A204.1 (cell line): Measurements from ENCODE around the gene CDKAL1.
"Not testable (repeated sequence)": the region's sequence is repeated elsewhere in the genome, so short reads cannot be mapped to it uniquely, and the experiment has no call there.

Experiments used
- FAIRE-seq: peaks from 2 replicates; lab custom pipeline; 2012; peaks lifted over from hg19 to GRCh38; lab: Jason Lieb, UNC

The CDKAL1 gene

DNA sequence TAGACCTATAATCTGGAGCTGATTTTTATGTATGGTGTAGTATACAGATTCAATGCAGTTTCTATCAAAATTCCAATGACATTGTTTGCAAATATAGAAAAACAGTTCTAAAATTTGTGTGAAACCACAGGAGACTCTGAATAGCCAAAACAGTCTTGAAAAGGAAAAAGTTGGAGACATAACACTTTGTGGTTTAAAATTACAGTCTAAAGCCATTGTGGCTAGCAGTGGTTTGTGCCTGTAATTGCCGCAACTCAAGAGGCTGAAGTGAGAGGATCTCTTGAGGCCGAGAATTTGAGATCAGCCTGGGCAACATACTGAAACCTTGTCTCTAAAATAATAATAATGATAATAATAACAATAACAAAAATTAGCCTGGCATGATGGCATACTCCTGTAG is 213.7 kb downstream of the CDKAL1 start:
- no peak for FAIRE-seq

DNA sequence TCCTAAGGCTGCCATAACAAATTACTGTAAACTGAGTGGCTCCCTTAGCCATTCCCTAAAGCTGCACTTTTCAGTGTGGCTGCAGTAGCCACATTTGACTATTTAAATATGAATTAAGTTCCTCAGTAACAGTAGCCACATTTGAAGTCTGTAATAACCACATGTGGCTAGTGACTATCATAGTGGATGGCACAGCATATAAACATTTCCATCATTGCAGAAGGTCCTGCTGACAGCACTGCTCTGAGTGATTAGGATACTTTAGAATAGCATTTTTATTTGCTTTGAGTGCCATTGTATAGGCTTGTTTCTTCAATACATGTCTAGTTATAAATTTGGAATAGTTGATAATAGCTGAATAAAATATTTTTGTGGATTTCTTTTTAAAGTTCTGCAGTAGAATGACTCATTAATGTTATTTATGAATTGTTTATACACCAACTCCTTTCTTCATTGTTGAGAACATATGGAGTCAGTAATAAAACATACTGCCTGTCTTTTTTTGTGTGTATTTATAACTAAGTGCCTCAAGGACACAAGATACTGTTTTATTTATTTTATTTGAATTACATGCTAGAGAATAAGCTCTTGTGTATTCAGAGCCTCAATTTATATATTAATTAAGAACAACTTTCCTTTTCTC is 217.2 kb downstream of the CDKAL1 start:
- FAIRE-seq = peak; percentile 23

DNA sequence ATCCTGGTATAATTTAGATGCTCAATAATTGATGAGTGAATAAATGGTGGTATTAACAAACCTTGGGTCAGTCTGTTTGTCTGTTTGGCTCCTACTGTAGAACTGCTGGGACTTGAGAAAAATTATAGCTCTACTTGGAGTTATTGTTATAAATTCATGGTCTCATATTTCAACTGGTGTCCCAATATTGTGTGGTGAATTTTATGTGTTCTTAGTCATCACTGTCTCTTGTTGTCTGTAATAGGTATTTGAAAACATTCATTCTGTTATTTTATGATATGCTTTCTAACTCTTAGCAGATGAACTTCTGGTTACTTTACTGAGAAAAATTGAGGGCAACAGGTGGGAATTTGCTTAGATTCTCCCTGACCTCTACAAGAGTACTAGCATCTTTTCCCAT is 221.4 kb downstream of the CDKAL1 start:
- FAIRE-seq = no peak

DNA sequence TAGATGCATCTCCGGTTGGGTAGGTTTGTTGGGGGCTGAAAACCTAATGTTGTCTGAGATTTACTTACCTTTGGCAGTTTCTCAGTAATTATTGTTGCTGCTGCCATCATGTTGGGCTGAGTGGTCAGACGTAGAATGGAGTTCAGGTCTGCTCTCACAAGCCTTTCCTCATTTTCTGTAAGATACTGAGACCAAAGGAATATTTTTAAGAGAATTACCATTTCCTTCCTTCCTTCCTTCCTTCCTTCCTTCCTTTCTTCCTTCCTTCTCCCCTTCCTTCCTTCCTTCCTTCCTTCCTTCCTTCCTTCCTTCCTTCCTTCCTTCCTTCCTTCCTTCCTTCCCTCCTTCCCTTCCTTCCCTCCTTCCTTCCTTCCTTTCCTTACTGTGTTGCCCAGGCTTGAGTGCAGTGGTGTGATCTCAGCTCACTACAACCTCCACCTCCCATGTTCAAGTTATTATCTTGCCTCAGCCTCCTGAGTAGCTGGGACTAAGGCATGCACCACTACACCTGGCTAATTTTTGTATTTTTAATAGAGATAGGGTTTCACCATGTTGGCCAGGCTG is 222.4 kb downstream of the CDKAL1 start:
- FAIRE-seq = not testable (repeated sequence)

DNA sequence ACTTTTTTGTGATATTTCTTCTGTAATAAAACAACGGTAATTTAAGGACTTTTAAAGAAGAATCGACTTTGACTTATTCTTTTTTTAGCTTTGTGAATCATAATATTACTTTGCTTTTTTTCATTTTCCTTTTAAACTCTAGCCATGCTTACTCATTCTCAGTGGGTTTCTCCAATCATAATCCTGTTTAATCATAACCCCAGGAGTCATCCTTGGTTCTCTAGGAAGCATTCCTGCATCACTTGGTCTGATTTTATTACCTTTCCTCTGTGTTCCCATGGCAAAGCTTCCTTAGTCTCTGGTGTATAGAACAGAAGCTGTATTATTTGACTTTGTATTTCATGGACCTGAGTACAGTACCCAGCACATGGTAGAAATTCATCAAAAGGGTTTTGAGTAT is 223.5 kb downstream of the CDKAL1 start:
- FAIRE-seq = no peak

DNA sequence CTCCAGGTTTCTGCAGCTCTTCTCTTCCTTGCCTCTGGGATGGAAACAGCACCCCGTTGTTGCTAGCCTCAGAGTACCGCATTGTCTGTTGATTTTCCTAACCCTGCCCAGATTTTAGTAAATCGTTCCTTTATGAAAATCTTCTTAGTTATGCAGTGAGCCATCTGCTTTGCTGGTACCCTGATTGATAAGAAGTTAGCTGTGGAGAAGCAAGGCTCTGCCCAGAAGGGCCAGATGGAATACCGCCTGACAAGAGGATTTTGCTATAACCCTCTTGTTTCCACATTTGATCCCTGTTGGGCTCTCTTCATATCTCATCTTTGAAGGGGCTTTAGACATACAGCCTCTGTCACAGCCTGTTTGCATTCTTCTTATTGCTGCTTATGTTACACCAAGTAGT is 229.0 kb downstream of the CDKAL1 start:
- FAIRE-seq = no peak

DNA sequence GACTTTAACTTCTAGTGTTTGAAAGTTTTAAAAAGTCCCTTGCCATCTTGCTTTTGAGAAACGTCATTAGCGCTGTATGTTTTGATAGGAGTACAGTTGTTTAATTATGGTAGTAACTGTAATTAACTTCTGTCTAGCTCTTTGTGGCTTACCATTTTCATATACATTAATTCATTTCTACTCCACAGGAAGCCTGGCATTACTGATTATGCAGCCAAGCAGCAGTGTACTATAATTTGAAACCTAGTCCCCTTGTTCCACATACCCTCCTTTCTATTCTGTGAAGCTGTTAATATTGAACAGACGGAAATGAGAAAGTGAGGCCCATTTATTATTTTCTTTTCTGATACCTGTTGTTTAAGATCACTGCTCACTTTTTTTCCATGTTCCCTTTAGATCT is 235.4 kb downstream of the CDKAL1 start:
- no peak for FAIRE-seq

DNA sequence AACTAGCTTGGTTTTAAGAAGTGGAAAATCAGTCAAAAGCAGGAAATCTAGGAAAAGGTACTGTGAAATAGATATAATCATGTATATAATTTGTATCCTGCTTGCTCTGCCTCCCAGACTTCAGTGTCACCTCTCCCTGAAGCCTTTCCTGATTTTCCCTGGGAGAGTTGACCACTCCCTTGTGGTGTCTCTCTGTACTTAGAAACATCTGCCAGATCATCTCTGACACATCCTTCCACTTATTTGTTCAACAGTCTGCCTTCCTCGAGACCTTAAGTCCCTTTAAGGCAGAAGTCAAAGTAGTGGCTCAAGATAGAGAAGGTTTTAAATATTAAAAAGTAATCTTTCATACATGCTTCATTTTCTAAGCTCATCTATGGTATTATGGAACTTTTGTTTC is 236.5 kb downstream of the CDKAL1 start:
- FAIRE-seq = no peak

DNA sequence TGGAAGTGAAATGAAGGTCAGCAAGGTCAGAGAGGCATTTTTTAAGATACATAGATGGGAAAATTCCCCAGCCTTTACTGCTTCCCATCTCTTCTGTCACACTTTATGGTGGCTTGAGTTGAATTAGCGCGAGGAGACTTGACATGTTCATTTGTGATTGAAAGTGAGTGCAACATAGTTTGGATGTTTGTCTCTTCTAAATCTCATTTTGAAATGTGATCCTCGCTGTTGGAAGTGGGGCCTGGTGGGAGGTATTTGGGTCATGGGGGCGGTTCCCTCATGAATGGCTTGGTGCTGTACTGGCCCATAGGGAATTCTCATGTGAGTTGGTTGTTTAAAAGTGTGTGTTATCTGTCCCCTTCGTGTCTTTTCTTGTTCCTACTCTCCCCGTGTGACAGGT is 237.2 kb downstream of the CDKAL1 start:
- FAIRE-seq = no peak

DNA sequence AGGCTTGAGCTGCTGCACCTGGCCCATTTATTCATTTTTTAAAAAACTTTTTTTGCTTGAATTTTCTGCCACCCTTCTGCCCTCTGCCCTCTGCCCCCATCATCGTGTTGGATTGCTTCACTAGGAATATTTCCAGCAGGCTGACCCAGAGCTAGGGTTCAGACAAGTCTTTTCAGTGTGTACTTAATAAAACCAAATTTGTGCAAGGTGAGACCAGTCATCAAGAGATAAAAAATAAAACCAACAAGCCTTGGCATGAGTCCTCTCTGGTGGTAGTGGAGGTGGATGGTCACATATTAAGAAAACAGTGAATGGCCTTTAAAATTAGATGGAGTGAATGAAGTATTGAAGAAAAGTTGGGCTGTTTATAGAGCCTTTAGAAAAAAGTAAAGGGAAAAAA is 239.6 kb downstream of the CDKAL1 start:
- no peak for FAIRE-seq

DNA sequence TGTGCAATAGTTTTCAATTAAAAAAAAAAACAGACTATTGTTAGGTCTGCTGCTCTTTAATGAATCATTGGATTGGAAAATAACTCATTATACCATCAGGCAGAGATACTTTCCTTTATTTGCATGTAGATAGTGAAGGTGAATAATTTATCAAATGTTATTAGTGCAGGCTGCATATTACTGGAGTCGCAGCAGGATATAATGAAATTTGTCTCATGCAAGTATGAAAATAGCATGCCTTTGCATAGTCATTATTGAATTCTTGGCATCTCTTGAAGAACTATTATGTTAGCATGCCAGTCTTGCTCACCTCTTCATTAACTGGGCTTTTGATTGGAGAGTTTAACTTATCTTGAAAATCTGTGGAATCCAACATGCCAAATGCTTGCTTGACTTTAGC is 241.7 kb downstream of the CDKAL1 start:
- FAIRE-seq = no peak

DNA sequence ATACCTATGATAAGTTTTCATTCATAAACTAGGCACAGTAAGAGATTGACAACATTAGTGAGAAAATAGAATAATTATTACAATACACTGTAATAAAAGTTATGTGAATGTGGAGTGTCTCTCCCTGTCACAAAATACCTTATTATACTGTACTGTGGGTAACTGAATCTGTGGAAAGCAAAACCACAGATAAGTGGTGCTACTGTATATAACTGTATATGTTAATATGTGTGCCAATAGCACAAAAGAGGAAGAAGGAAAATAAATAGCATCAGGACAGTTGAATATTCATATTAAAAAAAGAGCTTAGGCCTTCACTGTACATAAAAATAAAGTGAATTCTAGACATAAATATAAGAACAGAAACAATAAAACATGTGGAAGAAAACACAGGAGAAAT is 243.5 kb downstream of the CDKAL1 start:
- FAIRE-seq = no peak

DNA sequence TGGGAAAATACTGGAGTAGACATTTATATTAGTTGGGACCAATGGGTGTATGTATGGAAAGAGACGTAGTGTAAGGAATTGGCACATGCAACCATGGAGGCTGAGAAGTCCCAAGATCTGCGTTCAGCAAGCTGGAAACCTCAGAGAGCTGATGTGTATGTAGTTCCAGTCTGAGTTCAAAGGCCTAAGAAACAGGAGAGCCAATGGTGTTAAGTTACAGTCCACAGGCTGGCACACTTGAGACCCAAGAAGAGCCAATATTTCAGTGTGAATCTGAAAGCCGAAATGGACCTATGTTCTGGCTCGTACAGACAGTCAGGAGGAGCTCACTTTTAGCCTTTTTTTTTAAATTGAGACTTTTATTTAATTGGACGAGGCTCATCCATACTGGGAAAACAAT is 244.2 kb downstream of the CDKAL1 start:
- no peak for FAIRE-seq

DNA sequence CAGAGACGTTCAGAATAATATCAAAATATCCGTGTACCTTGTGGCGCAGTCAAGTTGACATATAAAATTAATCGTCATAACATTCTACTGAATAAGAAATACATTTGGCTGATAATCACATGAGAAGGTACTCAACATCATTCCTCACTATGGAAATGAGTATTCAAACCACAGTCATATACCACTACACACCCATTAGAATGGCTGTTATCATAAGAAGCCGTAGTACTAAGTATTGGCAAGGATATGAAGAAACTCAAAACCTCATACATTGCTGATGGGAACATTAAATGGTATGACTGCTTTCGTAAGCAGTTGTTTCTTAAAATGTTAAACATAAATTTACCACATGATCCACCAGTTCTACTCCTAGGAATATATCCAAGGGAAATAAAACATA is 244.7 kb downstream of the CDKAL1 start:
- no peak for FAIRE-seq

DNA sequence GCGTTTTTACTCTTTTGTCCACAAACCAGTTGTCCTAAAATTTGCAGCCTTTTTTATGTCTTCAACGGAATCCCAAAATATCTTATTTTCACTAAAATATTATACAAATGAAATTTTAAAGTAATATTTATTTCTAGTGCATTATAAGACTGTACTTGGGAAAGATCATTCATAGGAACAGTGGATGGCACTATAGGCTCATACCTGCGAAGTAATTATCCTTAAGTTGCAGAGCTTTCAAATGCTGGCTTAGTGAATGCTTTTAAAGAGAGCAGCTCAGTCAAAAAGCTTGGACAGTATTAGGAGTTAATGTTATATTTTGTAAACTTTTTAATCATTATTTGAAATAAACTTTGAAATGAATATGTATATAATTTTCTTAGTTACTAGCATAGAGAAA is 254.9 kb downstream of the CDKAL1 start:
- peak; percentile 65 for FAIRE-seq

DNA sequence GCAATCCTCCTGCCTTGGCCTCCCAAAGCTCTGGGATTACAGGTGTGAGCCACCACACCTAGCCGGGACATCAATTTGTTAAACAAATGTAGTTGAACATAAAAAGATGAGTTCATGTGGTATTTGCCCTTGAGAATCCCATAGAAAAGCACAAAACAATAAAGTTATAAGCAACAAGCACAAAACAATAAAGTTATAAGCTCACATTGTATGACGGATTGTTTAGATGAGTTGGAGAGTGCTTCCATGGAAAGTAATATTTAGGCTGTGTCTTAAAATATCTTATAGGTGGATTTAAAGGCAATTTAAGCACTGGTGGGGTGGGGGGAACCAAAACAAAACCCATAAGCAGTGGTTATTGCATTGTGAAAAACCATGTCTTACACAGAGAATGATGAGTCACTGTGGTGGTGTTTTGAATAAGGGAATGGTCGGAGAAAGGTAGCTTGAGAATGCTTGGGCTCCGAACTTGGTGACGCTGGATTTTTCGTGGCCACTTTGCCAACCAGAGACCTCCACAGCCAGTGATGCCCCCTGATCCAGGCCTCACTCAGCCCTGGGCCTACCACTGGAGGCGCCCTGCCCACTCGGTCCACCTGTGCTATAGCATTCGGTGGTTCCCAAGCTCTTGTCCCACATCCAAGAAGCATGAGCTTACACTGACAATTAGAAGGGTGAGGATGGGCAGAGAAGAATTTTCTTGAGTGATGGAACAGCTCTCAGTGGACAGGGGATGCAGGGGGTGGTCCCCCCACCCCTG is 256.0 kb downstream of the CDKAL1 start:
- no peak for FAIRE-seq

DNA sequence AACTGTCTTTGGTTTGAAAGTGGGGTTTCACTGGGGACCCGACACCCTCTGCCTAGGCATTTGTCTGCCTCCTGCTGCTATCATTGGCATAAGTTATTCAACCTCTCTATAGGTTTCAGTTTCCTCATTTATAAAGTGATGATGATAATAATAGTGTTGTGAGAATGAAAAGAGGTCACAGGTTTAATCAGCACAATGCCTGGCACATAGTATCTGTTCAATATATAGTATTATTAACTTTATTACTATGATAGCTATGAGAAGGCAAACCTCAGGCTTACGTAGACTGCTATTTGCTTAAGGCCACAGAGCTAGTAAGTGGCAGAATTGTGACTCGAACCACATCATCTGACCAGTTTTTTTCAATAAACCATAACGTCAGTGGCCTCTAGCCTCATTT is 256.8 kb downstream of the CDKAL1 start:
- no peak for FAIRE-seq

DNA sequence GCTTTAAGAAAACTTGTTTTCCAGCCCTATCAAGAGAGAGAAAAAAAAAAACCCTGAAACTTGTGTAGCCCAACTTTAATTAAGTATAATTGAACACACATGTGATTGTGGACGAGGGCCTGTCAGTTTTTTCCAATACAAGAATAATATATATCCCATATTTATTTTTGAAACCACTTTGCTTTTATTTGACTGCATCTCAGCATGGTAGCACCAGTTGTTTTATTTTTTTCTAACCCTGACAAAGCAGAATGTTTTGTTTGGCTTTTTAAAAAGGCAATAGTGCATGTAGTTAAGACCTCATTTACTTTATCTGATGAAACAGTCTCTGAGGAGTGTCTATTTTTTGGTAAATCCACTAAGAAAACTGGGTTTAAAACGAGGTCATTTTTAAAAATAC is 257.7 kb downstream of the CDKAL1 start:
- FAIRE-seq = no peak

DNA sequence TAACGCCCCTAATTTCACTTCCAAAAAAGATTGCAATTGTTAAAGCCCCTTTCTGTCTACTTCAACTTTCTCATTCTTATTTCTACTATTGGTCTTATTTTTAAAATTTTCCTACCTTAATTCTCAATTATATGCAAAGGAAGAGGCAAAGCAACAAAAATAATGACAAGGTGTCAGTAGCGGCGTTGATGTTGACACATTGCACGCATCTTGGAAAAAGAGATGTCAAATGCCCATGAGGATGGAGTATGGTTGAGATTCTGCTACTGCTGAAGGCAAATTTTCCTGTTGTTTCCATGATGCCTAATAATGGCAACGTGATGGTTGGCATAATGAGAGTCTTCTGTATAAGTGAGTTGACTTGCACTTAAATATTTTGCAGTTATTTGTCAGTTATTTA is 258.9 kb downstream of the CDKAL1 start:
- FAIRE-seq = no peak

DNA sequence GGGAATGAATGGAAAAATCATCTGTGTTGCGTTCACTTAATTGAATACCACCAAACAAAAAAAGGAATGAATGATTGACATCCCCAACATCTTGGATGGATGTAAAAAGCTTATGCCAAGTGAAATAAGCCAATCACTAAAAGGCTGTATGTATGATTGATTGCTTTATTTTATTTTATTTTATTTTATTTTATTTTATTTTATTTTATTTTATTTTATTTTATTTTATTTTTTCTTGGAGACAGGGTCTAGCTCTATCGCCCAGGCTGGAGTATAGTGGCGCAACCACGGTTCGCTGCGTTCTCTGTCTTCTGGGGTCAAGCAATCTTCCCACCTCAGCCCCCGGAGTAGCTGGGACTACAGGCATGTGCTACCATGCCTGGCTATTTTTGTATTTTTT is 263.3 kb downstream of the CDKAL1 start:
- FAIRE-seq = no peak

DNA sequence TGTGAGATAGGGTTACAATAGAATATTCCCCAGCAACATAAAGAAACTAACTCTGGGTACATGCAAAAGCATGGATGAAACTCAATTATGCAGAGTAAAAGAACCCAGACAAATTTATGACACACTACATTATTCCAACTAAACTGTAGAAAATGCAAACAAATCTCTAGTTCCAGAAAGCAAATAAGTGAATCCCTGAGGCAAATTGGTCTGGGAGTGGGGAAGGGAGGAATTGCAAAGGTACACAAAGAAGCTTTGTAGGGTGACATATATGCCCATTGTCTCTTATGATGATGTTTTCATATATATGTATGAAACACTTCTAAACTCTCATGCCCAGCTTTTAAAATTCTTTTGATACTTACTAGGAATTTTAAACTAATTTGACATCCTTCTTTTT is 266.0 kb downstream of the CDKAL1 start:
- FAIRE-seq = no peak

DNA sequence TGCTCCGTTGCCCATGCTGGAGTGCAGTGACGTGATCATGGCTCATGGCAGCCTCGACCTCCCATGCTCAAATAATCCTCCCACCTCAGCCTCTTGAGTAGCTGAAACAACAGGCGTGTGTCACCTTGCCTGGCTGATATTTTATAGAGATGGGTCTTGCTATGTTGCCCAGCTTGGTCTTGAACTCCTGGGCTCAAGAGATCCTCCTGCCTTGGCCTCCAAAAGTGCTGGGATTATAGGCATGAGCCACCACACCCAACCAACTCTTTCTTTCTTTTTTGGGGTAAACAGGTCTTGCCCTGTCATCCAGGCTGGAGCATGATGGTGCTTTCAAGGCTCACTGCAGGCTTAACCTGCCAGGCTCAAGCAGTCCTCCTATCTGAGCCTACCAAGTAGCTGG is 266.4 kb downstream of the CDKAL1 start:
- FAIRE-seq = no peak

DNA sequence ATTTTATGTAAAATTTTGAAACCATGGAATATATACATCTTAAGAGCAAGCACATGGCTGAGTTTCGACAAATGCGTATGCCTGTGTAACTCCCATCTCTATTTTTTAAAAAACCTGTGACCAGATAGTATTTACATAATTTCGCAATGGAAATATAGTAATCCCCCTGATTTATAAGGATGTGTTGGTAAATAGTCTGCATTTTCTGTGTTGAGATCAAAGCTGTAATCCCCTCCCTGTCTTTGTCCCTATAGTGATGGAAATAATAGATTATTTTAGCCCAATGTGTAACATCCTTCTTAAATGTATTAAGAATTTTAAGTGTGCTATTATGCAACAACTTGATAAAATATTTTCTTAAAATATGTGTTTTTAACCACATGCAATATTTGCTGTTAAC is 267.3 kb downstream of the CDKAL1 start:
- FAIRE-seq = no peak

DNA sequence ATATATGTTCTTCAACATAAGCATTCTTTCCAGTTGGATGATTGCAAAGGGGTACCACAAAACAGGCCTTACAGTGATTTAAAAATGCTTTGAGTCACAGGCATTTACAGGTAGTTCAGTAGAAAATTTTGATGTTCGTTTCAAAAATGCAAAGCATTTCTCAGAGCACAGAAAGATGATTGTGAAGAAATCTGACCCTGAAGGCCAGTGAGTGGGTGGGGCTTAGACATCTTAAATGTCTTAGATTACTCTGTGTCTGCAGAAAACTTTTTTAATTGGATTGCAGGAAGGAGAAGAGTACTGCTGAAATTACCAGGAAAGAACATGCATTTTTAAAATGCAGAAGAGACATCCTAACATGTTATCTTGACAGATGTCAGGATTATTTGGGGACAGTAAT is 268.3 kb downstream of the CDKAL1 start:
- FAIRE-seq = no peak
